Stimulated activated naive CD4-positive, alpha-beta T cell (primary cell): Measurements from ENCODE around the gene RBMS1.

Source experiments
- DNase-seq, 6 experiments: peaks; one replicate each; lab custom pipeline; 2025; lab: John Stamatoyannopoulos, UW

Gene RBMS1

DNA sequence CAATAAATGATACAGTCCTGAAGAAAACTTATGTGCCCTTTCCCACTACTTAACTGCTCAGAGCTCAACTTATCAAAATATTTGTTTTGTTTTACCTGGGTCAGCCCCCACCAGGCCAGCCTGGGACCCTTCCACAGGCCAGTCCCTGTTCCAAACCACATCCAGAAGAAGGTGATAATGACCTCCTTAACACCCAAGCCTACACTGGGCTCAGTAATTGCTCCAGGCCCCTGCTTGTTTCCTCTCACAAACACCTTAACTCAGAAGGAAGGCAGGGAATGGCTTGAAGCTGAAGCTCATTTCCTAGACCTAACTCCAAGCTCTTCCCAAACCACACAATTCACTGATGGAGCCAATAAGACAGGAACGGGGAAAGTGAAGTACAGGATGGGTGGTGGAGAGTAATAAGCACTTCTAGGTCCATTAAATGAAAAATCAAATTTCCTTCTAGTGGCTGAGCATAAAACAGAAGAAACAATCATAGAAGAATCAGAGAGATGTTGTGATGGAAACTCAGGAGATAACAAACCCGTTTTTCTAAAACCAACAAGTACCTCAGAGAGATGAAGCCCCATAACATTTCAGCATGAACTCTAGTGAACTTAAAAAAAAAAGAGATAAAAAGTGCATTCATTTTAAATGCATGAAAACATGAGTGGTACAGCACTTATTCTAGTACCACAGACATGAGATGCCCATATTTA lies 160.1 kb downstream of the RBMS1 start:
- DNase-seq: peak in 3 of 6 experiments; percentile 3 to 20 (median 14)

- DNase-seq: peak in 2 of 6 experiments; percentile 3 to 5
Observed at GRCh38 chr2:160332318-160332717, 161.3 kb downstream of the RBMS1 start.

DNA sequence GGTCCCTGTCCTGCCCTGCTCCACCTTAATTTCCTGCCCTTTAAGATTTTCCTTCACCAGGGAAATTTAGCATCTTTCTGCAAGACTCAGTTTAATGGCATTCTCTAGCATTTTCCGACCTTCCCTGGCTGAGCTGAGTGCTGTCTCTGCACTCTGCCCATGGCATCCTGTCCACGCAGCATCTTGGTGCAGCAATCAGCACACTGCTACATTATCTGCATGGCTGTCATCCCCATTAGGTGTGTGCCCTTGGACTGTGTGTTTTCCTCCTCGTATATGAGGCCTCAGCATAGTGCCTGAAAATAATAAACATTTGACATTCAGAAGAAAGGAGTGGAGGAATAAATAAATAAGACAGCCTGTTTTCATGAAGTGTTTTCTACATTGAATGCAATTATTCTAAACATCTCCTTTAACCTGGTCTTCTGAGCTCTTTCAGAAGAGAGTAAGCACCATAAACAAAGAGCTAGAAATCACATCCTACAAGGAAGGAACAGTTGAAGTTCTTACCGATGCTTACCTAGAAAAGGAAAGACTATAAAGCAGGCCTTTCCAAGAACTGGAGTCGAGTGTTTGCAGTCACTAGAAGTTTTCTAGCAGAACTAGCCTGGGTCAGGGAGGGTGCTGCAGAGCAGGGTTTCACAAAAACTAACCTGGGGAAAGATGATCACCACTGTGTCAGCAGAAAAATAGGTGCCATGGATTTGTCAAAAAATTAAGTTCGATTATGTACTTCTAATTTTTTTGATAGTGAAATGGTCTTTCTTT lies 162.2 kb downstream of the RBMS1 start:
- no peak for DNase-seq

DNA sequence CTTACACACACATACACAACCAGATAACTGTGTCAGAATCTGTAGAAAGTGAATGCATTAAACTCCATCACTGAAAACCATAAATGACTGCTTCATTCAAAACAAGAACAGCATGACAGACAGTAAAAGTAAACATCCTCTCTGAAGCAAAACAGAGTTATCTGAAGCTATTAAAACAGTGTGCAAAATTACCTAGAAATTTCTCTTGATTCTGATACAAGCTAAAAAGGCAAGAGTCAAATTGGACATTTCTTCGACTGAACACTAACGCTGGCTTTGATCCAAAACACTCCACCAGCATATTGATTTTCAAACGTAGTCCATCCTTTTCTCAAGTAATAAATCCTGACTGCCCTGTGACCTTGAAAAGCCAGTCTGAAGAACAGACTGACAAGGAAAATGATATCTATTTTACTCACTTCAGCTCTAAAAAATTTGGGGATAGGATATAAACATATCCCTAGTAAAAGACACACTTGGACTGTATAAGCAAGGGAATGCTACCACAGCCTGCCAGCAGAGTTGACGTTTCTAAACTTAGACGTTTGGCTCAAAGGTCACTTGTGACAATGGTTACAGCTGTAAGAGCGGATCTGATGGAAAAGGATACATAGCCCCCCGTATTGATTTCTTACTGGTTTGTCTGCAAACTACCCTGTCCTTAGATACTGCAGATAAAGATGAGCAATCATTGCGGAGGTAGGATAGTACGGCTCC lies 164.6 kb downstream of the RBMS1 start:
- DNase-seq: peak in 1 of 6 experiments; percentile 5

DNA sequence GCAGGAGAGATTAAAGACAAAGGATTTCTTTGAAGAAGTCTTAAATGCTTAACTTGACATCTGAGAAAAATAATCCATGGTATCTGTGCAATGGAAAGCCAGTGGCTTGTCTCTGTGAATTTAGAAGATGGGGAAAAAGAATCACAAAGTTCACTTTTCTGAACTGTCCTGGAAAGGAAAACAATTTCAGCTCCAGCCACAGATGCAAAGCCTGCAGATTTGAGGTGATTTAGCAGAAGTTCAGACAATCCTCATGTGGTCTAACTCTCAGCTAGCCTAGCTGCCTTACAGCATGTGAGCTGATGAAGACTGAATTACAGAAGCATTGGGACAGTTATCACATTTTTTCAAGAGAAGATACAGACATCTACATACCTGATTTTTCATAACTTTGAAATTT lies 166.8 kb downstream of the RBMS1 start:
- DNase-seq: no peak

GRCh38 chr2:160325418-160325817 lies 168.2 kb downstream of the RBMS1 start:
- DNase-seq: no peak

GRCh38 chr2:160324917-160325316 lies 168.7 kb downstream of the RBMS1 start:
- no peak for DNase-seq

- DNase-seq: peak in 2 of 6 experiments; percentile 4 to 11
Observed at GRCh38 chr2:160324161-160324800, 169.3 kb downstream of the RBMS1 start.

DNA sequence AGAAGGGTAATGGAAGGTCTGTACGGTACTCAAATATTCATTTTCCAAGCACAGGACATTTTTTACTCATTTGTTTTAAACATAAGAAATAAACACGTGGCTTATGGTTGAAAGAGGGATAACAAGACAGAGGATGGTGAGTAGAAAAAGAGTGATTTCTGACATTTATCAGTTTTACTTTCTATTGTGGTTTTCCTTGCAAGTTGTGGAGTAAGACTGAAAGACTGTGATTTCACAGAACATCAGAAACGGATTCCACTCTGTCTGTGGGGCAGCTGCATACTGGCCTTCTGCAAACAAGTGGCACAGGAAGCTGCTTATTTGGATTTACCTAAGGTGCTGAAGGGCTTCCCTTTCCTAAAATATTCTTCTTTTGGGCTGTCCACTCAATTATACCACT lies 171.3 kb downstream of the RBMS1 start:
- DNase-seq: no peak

DNA sequence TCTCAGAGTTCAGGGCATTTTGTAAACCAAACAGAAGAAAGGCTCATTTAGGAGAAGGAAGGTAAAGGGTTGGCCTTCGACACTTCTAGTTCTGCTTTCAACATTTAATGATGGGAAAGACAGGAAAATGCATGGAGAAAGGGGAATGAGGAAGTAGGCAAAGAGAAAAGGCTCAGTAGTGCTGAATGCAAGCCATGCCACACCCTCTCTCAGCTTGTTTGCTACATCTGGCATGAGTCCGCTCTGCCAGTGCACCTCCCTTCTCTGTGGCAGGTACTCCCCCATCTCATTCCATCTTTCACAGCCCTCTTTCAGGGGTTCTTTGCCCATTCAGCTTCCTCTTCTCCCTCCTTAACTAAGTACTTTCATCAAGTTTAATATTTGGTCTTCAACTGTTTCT lies 172.6 kb downstream of the RBMS1 start:
- no peak for DNase-seq

DNA sequence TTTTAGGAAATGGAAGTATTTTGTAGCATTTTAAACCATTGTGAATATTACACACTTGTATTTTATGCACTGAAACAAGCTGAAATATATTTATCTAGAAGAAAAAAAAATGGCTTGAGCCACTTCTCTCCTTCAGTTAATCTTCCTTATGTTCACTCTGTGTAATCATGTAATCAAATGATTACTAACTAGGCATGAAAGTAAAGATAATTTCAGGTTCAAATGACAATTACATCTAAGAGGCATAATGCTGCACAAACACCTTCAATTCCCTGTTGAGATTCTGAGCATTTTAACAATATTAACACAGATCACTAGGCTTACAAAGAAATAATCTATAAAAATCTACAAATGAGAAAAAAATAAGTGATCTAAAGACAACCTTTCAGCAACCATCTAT lies 173.9 kb downstream of the RBMS1 start:
- DNase-seq: no peak

DNA sequence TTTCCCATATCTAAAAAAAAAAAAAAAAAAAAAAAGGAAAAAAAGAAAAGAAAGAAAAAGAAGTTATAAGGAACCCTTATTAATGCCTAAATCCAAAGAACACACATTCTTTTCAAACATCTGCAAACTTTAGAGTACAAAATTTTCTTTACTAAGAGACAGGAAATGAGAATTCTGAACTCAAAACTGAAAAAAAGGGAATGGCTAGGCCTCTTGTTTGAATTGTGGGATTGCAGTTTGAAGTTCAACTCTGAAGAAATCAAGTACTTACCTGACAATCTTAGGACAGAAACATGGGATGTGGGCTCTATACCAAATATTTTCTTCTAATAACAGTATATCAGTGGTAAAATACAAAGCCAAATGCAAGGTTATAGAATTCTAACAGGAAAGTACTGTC lies 175.4 kb downstream of the RBMS1 start:
- no peak for DNase-seq

DNA sequence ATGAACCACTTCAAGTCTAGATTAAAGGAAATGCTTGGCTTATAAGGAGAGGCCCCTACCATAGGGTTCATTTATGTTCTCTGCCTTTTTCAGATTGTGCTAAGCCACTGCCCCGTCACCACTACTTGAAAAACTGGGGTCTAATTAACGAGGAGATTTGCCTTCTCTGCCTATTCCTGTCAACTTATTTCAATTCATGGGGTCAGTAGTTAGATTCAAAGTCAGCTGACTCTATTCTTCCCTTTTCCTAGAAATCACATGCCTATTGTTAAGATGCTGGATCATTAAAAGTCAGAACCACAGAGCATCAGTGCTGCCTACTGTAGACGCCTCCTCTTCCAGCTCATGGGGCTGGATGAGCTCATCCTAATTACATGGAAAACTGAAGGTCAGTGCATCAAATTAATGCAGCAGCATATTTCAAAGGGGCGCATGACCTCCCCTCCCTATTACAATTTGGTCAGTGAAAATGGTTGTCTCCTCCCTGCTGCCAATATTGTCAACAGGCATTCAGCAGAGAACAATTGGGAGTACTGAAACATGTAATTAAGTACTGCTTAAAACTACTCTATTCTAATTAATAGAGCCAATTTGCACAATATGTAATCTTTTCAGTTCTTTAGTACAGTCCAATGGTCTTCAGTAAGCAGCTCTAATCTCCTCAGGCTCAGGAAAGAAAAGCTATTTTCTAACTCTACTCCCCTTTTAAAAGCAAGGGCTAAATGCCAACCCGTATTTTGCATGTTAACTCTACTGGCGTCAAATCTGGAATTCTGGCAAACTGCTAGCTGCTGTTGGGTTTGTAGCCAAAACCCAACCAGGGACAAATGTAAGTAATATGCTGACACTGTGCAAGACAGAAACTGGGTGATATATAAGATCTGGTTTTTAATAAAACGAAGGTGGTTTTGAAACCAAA lies 176.2 kb downstream of the RBMS1 start:
- no peak for DNase-seq

DNA sequence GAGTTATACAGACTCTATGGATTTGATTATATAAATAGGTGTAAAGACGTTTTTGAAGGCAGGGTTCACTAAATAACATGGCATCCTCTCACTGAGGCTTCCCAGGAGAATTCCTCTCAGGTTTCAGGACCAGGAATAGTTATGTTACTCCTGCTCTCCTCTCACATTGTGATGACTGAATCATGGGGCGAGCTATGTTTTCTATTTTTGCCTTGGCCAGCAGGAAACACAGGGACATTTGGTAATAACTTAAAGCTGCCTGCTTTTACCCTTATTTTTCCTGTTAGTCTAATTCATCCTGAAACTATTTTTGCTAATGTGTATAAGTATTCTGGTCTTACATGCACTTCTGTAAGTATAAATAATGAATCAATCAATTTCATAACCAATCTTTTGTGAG lies 178.3 kb downstream of the RBMS1 start:
- no peak for DNase-seq

DNA sequence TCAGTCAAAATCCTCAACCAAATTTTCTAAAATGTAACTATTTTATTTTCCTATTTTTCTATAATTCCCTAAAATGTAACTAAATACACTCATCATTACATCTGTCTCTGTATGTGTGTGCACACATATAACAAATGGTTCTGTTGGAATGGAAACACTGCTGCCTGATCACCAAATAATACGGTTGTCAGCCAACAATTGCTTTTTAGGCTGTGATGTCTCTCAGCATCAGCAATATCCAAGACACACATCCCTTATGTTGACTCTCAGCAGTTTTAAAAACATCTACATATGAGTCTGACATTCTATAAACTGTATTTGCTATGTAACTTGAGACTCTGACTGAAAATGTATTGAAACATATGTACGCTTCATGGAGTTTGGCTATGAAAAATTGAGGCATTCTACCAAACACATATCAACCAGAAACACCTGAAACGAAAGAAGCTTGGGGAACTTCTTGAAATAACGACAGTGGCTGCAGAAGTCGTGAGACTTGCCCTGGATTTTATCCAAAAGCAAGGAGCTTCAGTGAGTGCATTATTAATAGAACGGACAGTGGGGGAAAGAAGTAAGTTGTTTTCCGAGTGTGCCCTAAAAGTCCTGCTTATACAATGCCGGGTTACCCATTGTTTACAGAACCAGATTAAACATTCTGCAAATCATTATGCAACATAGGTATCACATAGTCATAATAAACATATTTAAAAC lies 183.3 kb downstream of the RBMS1 start:
- DNase-seq: no peak

DNA sequence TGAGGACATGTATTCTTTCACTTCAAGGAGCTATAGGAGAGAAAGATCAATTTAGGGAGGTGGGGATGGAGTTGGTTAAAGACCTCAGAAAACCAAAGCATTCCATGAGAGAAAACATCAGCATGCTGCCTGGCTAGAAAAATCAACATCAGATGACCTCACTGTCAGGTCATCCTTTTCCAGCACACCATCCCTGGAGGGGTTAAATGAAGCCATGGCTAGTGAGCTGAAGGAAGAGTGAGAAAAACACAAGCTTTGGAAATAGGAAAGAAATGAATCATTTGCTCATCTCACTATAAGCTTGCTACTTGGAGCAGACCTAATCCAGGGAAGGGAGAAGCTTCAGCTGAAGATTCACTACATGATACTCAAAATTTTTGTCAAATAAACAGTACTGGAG lies 184.0 kb downstream of the RBMS1 start:
- no peak for DNase-seq

GRCh38 chr2:160308915-160309314 lies 184.7 kb downstream of the RBMS1 start:
- DNase-seq: no peak

GRCh38 chr2:160308476-160308875 lies 185.1 kb downstream of the RBMS1 start:
- no peak for DNase-seq

GRCh38 chr2:160306985-160307384 lies 186.6 kb downstream of the RBMS1 start:
- no peak for DNase-seq

- DNase-seq: no peak
Observed at GRCh38 chr2:160305081-160305750, 188.4 kb downstream of the RBMS1 start.
